ENCODE measurements around the gene ATG9B.

DNA sequence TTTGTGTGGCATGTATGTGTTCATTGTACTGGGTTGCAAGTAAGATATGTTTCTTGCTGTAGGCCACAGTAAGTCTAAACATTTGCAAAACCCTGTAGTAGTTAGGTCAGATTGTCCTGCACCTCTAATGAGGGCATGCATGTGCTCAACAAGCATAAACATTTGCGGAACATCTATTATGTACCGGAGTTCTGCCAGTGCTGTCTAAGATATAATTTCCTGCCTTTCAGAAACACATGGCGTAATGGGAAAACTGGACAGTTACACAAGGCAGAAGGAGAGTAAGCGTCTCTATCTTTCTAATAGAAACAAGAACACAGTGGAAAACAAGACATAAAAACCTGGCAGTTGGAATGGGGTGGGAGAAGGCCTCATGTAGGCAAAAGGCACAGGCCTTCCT, 6.7 kb upstream of the ATG9B start:
- TF ChIP-seq, protein P1, sequence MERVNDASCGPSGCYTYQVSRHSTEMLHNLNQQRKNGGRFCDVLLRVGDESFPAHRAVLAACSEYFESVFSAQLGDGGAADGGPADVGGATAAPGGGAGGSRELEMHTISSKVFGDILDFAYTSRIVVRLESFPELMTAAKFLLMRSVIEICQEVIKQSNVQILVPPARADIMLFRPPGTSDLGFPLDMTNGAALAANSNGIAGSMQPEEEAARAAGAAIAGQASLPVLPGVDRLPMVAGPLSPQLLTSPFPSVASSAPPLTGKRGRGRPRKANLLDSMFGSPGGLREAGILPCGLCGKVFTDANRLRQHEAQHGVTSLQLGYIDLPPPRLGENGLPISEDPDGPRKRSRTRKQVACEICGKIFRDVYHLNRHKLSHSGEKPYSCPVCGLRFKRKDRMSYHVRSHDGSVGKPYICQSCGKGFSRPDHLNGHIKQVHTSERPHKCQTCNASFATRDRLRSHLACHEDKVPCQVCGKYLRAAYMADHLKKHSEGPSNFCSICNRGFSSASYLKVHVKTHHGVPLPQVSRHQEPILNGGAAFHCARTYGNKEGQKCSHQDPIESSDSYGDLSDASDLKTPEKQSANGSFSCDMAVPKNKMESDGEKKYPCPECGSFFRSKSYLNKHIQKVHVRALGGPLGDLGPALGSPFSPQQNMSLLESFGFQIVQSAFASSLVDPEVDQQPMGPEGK (CRISPR knock-in tag; IDR thresholded peaks at IDR 0.05; ENCODE audit: borderline replicate concordance), result no peak
- TF ChIP-seq ZNF70 (CRISPR knock-in tag; IDR thresholded peaks at IDR 0.05) (no peak), ZFP3 (CRISPR knock-in tag; IDR thresholded peaks at IDR 0.05) (no peak), OSR1 (CRISPR knock-in tag; IDR thresholded peaks at IDR 0.05) (no peak), RARB (CRISPR knock-in tag; IDR thresholded peaks at IDR 0.05) (no peak), TOX (CRISPR knock-in tag; IDR thresholded peaks at IDR 0.05; ENCODE audit: borderline replicate concordance) (no peak), ZFP30 (CRISPR knock-in tag; IDR thresholded peaks at IDR 0.05) (no peak), ESRRG (CRISPR knock-in tag; IDR thresholded peaks at IDR 0.05) (no peak), CSDC2 (CRISPR knock-in tag; IDR thresholded peaks at IDR 0.05) (no peak)
- TF ChIP-seq, protein P2, sequence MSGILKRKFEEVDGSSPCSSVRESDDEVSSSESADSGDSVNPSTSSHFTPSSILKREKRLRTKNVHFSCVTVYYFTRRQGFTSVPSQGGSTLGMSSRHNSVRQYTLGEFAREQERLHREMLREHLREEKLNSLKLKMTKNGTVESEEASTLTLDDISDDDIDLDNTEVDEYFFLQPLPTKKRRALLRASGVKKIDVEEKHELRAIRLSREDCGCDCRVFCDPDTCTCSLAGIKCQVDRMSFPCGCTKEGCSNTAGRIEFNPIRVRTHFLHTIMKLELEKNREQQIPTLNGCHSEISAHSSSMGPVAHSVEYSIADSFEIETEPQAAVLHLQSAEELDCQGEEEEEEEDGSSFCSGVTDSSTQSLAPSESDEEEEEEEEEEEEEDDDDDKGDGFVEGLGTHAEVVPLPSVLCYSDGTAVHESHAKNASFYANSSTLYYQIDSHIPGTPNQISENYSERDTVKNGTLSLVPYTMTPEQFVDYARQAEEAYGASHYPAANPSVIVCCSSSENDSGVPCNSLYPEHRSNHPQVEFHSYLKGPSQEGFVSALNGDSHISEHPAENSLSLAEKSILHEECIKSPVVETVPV (CRISPR knock-in tag; IDR thresholded peaks at IDR 0.05), result no peak
- TF ChIP-seq, protein P3, sequence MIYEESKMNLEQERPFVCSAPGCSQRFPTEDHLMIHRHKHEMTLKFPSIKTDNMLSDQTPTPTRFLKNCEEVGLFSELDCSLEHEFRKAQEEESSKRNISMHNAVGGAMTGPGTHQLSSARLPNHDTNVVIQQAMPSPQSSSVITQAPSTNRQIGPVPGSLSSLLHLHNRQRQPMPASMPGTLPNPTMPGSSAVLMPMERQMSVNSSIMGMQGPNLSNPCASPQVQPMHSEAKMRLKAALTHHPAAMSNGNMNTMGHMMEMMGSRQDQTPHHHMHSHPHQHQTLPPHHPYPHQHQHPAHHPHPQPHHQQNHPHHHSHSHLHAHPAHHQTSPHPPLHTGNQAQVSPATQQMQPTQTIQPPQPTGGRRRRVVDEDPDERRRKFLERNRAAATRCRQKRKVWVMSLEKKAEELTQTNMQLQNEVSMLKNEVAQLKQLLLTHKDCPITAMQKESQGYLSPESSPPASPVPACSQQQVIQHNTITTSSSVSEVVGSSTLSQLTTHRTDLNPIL (CRISPR knock-in tag; IDR thresholded peaks at IDR 0.05; ENCODE audit: low read depth), result no peak

All from SK-N-SH treated with all-trans-retinoic acid at 6 μM for 48 hours (cell line).